H1 (cell line): ENCODE data around the gene PRKCH. TPM values are rescaled to one million over a fixed set of nuclear protein-coding genes. Genes with fewer than 3 reads are reported as not detected.

Experiments used
- CEBPB ChIP-seq: IDR thresholded peaks from 2 replicates; pipeline ENCODE4 v1.6.1; 2012; ENCODE audit warnings: low read depth, low read length
- FOSL1 ChIP-seq: IDR thresholded peaks from 2 replicates; pipeline ENCODE4 v1.6.1; 2011; ENCODE audit warnings: mild to moderate bottlenecking, low read depth, low read length, moderate library complexity; ENCODE audit not compliant: insufficient read depth
- JUN ChIP-seq: IDR thresholded peaks from 2 replicates; pipeline ENCODE4 v1.6.1; 2011; ENCODE audit warnings: low read depth, mild to moderate bottlenecking, improper control_type of control experiment, low read length
- SAP30 ChIP-seq: fragments of 300-600 bp; sonication (generic); IDR thresholded peaks from 2 replicates; pipeline ENCODE4 v1.7.1; 2012; ENCODE audit warnings: low read length, moderate library complexity, mild to moderate bottlenecking, inconsistent platforms; ENCODE audit not compliant: insufficient read depth, insufficient replicate concordance
- ZNF274 ChIP-seq: IDR thresholded peaks from 2 replicates; pipeline ENCODE4 v1.7.0; 2012; ENCODE audit warnings: low read length, borderline replicate concordance; ENCODE audit errors: extremely low read depth
- polyA plus RNA-seq, 7 experiments: library from polyadenylated mRNA; depleted of rRNA in 3 of 7; stranded (reverse) in 5 of 7; unstranded in 2 of 7; fragments of >200 nt in 5 of 7; fragments of 200-250 nt in 2 of 7; gene quantifications; 1 replicate in 5 of 7; 2 replicates in 1 of 7; 4 replicates in 1 of 7; pipeline versions ENCODE4 v1.2.1 to v1.2.3, GENCODE V29; 2011 to 2013; ENCODE audit warnings: missing spikeins in 2 of 7, mixed read lengths in 2 of 7
- total RNA-seq: library from RNA; stranded (reverse); fragmentation: NEBNext Ultra II Directional; extraction: Animal tissue kit (Norgen Biotek cat#: 25700); gene quantifications from 2 replicates; pipeline ENCODE4 v1.2.1, GENCODE V29; 2021
- TF ChIP-seq, protein P1 (sequence below): IDR thresholded peaks from 2 replicates; pipeline ENCODE4 v1.6.1; 2012; ENCODE audit warnings: inconsistent platforms

PRKCH gene
- total and polyA plus RNA-seq, 2 of the 8 experiments (the other 6 are each of a cell fraction or from before 2014, with no cell fraction given) = 6.4 to 7.0 TPM

DNA sequence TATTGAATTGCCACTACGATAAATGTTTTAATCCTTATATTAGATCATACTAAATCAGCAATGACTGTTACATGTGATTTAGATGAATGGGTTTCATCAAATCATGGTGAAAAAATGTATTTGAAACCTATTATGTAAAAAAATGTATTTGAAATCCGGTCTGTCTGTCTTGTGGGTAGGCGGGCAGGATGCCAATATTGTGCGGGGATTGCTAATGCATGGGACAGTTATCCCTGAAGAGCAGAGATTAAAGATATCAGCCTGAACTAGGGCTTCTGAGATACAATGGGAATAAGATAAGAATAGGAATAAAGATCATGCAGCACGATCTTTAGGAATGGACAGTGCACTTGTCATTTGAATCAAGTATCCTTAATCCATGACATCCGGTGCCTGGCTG, 134.0 kb downstream of the PRKCH start (continued):
- TF ChIP-seq FOSL1 (no peak), SAP30 (no peak), ZNF274 (no peak), JUN (no peak), CEBPB (no peak)
- TF ChIP-seq, protein P1, sequence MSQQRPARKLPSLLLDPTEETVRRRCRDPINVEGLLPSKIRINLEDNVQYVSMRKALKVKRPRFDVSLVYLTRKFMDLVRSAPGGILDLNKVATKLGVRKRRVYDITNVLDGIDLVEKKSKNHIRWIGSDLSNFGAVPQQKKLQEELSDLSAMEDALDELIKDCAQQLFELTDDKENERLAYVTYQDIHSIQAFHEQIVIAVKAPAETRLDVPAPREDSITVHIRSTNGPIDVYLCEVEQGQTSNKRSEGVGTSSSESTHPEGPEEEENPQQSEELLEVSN = no peak
